ENCODE results near the gene ANKRA2. TPM values are rescaled to one million over a fixed set of nuclear protein-coding genes. Genes with fewer than 3 reads are reported as not detected.

The ANKRA2 gene, protein sequence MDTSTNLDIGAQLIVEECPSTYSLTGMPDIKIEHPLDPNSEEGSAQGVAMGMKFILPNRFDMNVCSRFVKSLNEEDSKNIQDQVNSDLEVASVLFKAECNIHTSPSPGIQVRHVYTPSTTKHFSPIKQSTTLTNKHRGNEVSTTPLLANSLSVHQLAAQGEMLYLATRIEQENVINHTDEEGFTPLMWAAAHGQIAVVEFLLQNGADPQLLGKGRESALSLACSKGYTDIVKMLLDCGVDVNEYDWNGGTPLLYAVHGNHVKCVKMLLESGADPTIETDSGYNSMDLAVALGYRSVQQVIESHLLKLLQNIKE
- total RNA-seq (ENCODE audit: unreplicated experiment): 18.8 TPM
- long read RNA-seq, transcript ANKRA2-201 (9 exons, 2,063 nt): major isoform, 9 of 13 reads
- long read RNA-seq, partial matches to known transcripts: 0 of 13 reads
- long read RNA-seq, other reads (novel, unspliced or antisense): 4 of 13 reads

DNA sequence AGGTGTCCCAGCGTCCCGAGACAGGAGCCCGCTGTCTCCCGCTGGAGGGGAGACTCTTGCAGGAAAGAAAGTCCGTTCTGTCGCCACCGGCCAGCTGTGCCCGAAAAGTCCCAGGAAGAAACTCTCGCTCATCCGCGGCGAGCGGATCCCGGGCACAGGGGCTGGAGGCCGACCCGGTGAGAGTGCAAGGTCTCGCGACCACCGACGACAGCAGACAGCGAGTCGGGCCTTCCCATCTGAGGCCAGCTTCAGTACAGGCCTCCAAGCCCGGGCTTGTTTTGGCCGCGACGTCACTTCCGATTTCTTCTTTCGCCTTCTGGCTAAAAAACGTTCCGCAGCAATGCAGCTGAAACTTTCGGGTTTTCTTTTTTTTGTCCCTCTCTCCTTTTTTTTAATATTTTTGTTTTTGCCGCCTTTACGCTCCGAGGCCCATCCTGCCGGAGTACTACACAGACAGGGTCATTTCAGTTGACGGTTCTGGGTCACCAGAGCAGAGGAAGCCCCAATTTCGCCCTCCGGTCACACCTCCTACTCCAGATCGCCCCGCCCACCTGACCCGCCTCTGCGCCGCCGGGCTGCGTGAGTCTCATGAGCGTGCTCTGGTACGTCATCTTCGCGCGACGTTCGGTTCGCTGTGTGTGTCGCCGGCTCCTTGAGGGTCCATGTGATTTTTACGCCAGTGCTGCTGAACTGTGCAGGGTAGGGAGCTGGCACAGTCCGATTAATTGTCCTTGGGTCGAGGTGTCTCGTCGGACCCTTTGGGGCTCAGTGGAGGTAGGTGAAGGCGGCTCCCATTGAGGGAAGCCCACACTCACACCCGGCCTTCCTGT, at the start of gene ANKRA2, which contains the start of gene UTP15:
ANKRA2 (minus strand) TSS at position 501 of the 830 bp plus-strand sequence. CDS start 2,758 bp downstream, outside the sequence.
UTP15 (plus strand) TSS at position 605 of the 830 bp plus-strand sequence. CDS start 1,602 bp downstream, outside the sequence.
- peak; percentile 100 for DNase-seq
- Mint-ChIP-seq H3K36me3 (ENCODE audit: unreplicated experiment) (peaks cover 4% of the 10 kb centered on the region), H3K27ac (ENCODE audit: unreplicated experiment) (peak within 1 kb of the TSS; percentile 95), H3K9me3 (ENCODE audit: unreplicated experiment) (peaks cover 6% of the 10 kb centered on the region), H3K4me1 (ENCODE audit: low read depth, unreplicated experiment) (peaks cover 8% of the 10 kb centered on the region), H3K4me3 (ENCODE audit: unreplicated experiment) (peak within 1 kb of the TSS; percentile 93), H3K27me3 (ENCODE audit: unreplicated experiment) (peaks cover 5% of the 10 kb centered on the region)
- TF ChIP-seq, protein P1, sequence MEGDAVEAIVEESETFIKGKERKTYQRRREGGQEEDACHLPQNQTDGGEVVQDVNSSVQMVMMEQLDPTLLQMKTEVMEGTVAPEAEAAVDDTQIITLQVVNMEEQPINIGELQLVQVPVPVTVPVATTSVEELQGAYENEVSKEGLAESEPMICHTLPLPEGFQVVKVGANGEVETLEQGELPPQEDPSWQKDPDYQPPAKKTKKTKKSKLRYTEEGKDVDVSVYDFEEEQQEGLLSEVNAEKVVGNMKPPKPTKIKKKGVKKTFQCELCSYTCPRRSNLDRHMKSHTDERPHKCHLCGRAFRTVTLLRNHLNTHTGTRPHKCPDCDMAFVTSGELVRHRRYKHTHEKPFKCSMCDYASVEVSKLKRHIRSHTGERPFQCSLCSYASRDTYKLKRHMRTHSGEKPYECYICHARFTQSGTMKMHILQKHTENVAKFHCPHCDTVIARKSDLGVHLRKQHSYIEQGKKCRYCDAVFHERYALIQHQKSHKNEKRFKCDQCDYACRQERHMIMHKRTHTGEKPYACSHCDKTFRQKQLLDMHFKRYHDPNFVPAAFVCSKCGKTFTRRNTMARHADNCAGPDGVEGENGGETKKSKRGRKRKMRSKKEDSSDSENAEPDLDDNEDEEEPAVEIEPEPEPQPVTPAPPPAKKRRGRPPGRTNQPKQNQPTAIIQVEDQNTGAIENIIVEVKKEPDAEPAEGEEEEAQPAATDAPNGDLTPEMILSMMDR (IDR thresholded peaks at IDR 0.05; ENCODE audit: partially characterized antibody, unreplicated experiment): no peak

DNA sequence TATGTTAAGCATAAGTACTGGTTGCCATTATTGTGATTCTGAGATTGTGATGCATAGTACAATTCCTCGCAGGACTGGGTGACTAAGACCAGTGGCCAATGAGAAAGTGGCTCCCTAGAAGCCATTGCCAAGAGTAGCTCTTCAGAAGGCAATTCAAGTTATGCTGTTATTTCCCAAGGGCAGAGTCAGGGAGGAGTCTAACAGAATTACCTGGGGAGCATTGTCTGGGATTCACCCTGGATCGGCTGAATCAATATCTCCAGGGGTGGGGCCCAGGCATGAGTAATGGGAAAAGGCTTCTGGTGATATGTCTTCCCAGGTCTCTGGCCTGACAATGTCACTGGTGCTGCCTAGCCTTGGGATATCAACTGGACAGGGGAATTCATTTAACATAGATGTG, 49.6 kb upstream of the ANKRA2 start:
- peaks cover 9% of the 10 kb centered on the region for H3K36me3 Mint-ChIP-seq (ENCODE audit: unreplicated experiment)
- no peak overlapping the region for H3K4me3 Mint-ChIP-seq (ENCODE audit: unreplicated experiment)
- H3K27me3 Mint-ChIP-seq (ENCODE audit: unreplicated experiment): peaks cover 1% of the 10 kb centered on the region
- peaks cover 19% of the 10 kb centered on the region for H3K4me1 Mint-ChIP-seq (ENCODE audit: low read depth, unreplicated experiment)
- TF ChIP-seq, protein P1 (IDR thresholded peaks at IDR 0.05; ENCODE audit: partially characterized antibody, unreplicated experiment): no peak
- H3K27ac Mint-ChIP-seq (ENCODE audit: unreplicated experiment): no peak overlapping the region
- no peak for DNase-seq
- peaks cover 4% of the 10 kb centered on the region for H3K9me3 Mint-ChIP-seq (ENCODE audit: unreplicated experiment)

DNA sequence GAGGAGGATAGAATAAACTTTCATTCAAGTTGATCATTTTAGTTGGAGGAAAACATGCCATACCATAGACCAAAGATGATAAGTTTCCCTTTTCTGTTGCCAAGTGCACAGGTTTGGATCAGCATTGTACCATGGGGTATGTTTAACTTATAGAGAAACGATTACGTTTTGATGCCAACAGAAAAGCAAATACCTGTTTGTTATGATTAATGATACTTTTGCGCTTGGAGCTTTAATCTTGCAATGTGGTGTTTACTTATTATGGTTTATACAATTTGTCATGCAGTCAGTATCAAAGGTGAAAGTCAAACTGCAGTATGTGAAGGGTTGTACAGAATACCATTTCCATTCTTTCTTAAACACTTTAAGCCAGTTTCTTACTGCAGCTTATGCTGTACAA, 47.4 kb upstream of the ANKRA2 start:
- Mint-ChIP-seq H3K9me3 (ENCODE audit: unreplicated experiment) (peaks cover 4% of the 10 kb centered on the region), H3K27me3 (ENCODE audit: unreplicated experiment) (no peaks in the 10 kb centered on the region), H3K36me3 (ENCODE audit: unreplicated experiment) (peaks cover 9% of the 10 kb centered on the region), H3K4me3 (ENCODE audit: unreplicated experiment) (no peak overlapping the region), H3K27ac (ENCODE audit: unreplicated experiment) (no peak overlapping the region), H3K4me1 (ENCODE audit: low read depth, unreplicated experiment) (peaks cover 10% of the 10 kb centered on the region)
- no peak for DNase-seq
- TF ChIP-seq, protein P1 (IDR thresholded peaks at IDR 0.05; ENCODE audit: partially characterized antibody, unreplicated experiment): no peak

DNA sequence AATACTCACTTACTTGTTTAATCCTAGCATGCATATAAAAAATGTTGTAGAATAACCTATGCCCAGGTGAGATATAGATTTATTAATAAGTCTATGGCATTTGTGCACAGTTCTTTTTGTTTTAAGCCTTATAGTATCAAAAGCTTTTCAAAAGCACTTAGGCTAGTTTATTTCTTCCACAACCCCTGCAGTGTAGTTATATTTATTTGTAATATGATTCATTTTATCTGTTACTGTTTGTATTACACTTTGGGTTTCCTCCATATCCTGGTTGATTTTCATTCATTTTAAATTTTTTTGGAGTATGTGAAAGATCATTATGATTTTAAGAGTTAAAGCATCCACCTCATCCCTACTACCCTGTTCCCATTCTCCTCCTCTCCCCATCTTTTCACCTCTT, 41.8 kb upstream of the ANKRA2 start:
- no peaks in the 10 kb centered on the region for H3K27me3 Mint-ChIP-seq (ENCODE audit: unreplicated experiment)
- peaks cover 9% of the 10 kb centered on the region for H3K36me3 Mint-ChIP-seq (ENCODE audit: unreplicated experiment)
- TF ChIP-seq, protein P1 (IDR thresholded peaks at IDR 0.05; ENCODE audit: partially characterized antibody, unreplicated experiment): no peak
- no peak overlapping the region for H3K4me3 Mint-ChIP-seq (ENCODE audit: unreplicated experiment)
- H3K27ac Mint-ChIP-seq (ENCODE audit: unreplicated experiment): no peak overlapping the region
- H3K4me1 Mint-ChIP-seq (ENCODE audit: low read depth, unreplicated experiment): no peaks in the 10 kb centered on the region
- peaks cover 4% of the 10 kb centered on the region for H3K9me3 Mint-ChIP-seq (ENCODE audit: unreplicated experiment)
- DNase-seq: no peak

Data from glutamatergic neuron (in vitro differentiated cells).